AG09319 (cell line): ENCODE measurements around the gene RIC1.

ENCODE experiments used
- DNase-seq: peaks from one replicate; pipeline ENCODE4 v3.0.0-alpha.2; 2010; ENCODE audit warnings: low read depth; ENCODE audit errors: extremely low read depth
- CTCF ChIP-seq: IDR thresholded peaks from 2 replicates; pipeline ENCODE4 v1.5.1; 2011; ENCODE audit warnings: low read depth, mild to moderate bottlenecking, inconsistent platforms, low read length, moderate library complexity

Gene RIC1

GRCh38 chr9:5612185-5612530, 16.7 kb upstream of the RIC1 start:
- DNase-seq, result no peak
- TF ChIP-seq CTCF, result no peak

DNA sequence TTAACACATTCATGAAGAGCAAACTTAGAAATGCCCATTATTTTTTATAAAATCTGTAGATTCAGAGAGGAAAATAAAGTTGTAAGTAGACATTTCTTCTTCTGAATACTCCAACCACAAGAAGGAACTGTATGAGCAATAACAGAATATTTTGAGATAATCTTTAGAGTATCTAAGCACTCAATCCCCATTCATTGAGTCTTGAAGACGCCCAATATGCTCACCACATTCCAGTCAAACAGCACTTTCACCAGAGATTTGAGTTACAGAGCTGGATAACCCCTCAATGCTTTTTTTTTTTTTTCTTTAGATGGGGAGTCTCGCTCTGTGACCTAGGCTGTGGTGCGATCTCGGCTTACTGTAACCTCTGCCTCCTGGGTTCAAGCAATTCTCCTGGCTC, 14.7 kb upstream of the RIC1 start:
- no peak for TF ChIP-seq CTCF

DNA sequence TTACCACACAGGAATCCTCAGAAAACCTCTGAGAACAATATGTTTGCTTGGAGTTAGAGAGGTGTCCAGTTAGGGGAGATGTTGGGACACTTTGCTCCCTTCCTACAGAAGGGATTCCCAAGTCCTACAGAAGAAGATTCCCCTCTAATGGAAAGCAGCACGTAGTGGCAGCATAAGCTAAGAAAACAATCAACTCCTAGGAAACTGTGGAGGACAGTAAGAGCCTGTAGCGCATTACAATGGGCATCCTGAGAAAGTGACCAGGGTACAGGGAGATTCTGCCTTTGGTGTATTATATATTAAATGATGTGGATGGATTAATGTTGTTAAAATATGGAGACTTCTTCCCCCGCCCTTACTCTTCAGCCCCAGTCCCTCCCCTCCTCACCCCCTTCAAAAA, 13.9 kb upstream of the RIC1 start:
- TF ChIP-seq CTCF, result no peak
- no peak for DNase-seq

More for the DNA sequence above, 14.7 kb upstream of the RIC1 start:
- DNase-seq, result no peak

- no peak for TF ChIP-seq CTCF
- no peak for DNase-seq
These were observed 11.2 kb upstream of the RIC1 start for GRCh38 chr9:5617749-5618148.

GRCh38 chr9:5620494-5620893, 8.4 kb upstream of the RIC1 start:
- DNase-seq, result no peak
- no peak for TF ChIP-seq CTCF

GRCh38 chr9:5621327-5621726, 7.6 kb upstream of the RIC1 start:
- no peak for DNase-seq
- TF ChIP-seq CTCF, result no peak

- no peak for TF ChIP-seq CTCF
- no peak for DNase-seq
These were observed 6.9 kb upstream of the RIC1 start for GRCh38 chr9:5622016-5622415.
